K562 (cell line): ENCODE data around the gene PINK1. TPM values are rescaled to one million over a fixed set of nuclear protein-coding genes. Genes with fewer than 3 reads are reported as not detected.

Experiments used
- ATAC-seq: fragments of 200-7000 bp; cut with Tn5 transposase; 3 replicates; pipeline ENCODE4 v1.9.1; 2020; ENCODE audit warnings: moderate library complexity
- BruUV-seq: library from RNA; stranded (reverse); fragments of 400-500 nt; replicated peaks from 2 replicates; lab custom pipeline; 2021; lab: Mats Ljungman, UMichigan
- CTCF ChIA-PET: fragments of 300-600 bp; formaldehyde crosslinking; extraction: SDS; loops from one replicate; lab custom pipeline; 2021; ENCODE audit warnings: low intra/inter-chr PET ratio; lab: Yijun Ruan, JAX
- POLR2A ChIA-PET: fragments of 300-600, 350-650 bp; sonication (Branson Sonifier 250); formaldehyde crosslinking; extraction: SDS; loops from one replicate; lab custom pipeline; 2021; ENCODE audit warnings: antibody characterized with exemption, inconsistent platforms; lab: Yijun Ruan, JAX
- DNase-seq, 4 experiments: peaks; one replicate each; pipeline versions ENCODE4 v3.0.0 to v3.0.0-alpha.2; 2011 to 2018; ENCODE audit warnings: low spot score in 3 of 4, mixed read lengths in 3 of 4; ENCODE audit errors: extremely low read depth in 1 of 4
- FAIRE-seq: peaks from 2 replicates; lab custom pipeline; 2011; peaks lifted over from hg19 to GRCh38; lab: Jason Lieb, UNC
- H2AFZ ChIP-seq: 2 replicates; pipeline ENCODE4 v1.6.0; 2011; ENCODE audit warnings: low read depth, low read length, control low read depth, inconsistent platforms
- H3K27ac ChIP-seq: fragments of 200-600 bp; 3 replicates; pipeline ENCODE4 v1.8.0; 2011; ENCODE audit warnings: low read depth, mild to moderate bottlenecking, control low read depth, inconsistent platforms, low read length, moderate library complexity, mixed read lengths; ENCODE audit errors: extremely low read depth
- H3K27me3 ChIP-seq, 2 experiments: fragments of 300-600 bp in 1 of 2; 2 replicates in 1 of 2; 3 replicates in 1 of 2; pipeline versions ENCODE4 v1.6.0 to v1.8.0; 2011; ENCODE audit warnings: inconsistent platforms in 2 of 2, low read length in 2 of 2, mild to moderate bottlenecking in 1 of 2, mixed read lengths in 1 of 2, moderate library complexity in 1 of 2; ENCODE audit not compliant: control insufficient read depth in 2 of 2, insufficient read depth in 2 of 2
- H3K36me3 ChIP-seq: fragments of 300-600 bp; 3 replicates; pipeline ENCODE4 v1.8.0; 2011; ENCODE audit warnings: mild to moderate bottlenecking, low read length, inconsistent platforms; ENCODE audit not compliant: control insufficient read depth, insufficient read depth
- H3K4me1 ChIP-seq, 2 experiments: fragments of 200-600 bp in 1 of 2; replicated peaks in 1 of 2; 2 replicates in 1 of 2; 3 replicates in 1 of 2; pipeline versions ENCODE4 v1.5.1 to v1.8.0; 2011; ENCODE audit warnings: inconsistent platforms in 2 of 2, low read length in 2 of 2, mild to moderate bottlenecking in 1 of 2, mixed read lengths in 1 of 2, moderate library complexity in 1 of 2; ENCODE audit not compliant: control insufficient read depth in 2 of 2, insufficient read depth in 2 of 2
- H3K4me2 ChIP-seq: 2 replicates; pipeline ENCODE4 v1.6.1; 2011; ENCODE audit warnings: low read length, control low read depth, inconsistent platforms, mixed read lengths; ENCODE audit not compliant: insufficient read depth
- H3K4me3 ChIP-seq: fragments of 200-600 bp; sonication (generic), shearing (Covaris generic); 2 replicates; pipeline ENCODE4 v1.5.1; 2016; ENCODE audit warnings: control low read depth, inconsistent platforms
- H3K79me2 ChIP-seq: fragments of 200-600 bp; 3 replicates; pipeline ENCODE4 v1.8.0; 2011; ENCODE audit warnings: low read length, inconsistent platforms; ENCODE audit not compliant: control insufficient read depth, insufficient read depth
- H3K9ac ChIP-seq, 2 experiments: 2 replicates each; pipeline versions ENCODE4 v1.6.0 to v1.6.1; 2011; ENCODE audit warnings: low read depth in 2 of 2, low read length in 2 of 2, control low read depth in 1 of 2, inconsistent platforms in 1 of 2, mild to moderate bottlenecking in 1 of 2, mixed read lengths in 1 of 2; ENCODE audit not compliant: insufficient read depth in 1 of 2
- H3K9me1 ChIP-seq: one replicate; pipeline ENCODE4 v1.6.0; 2011; ENCODE audit warnings: inconsistent platforms, mild to moderate bottlenecking, low read length, moderate library complexity; ENCODE audit not compliant: control insufficient read depth, insufficient read depth
- H3K9me3 ChIP-seq: replicated peaks from 2 replicates; pipeline ENCODE4 v1.5.1; 2011; ENCODE audit warnings: low read depth, low read length, inconsistent platforms; ENCODE audit not compliant: control insufficient read depth, insufficient read depth
- H4K20me1 ChIP-seq: replicated peaks from 2 replicates; pipeline ENCODE4 v1.6.1; 2011; ENCODE audit warnings: low read length, inconsistent platforms, mixed read lengths; ENCODE audit not compliant: control insufficient read depth, insufficient read depth
- BACH1 ChIP-seq: fragments of 200-800 bp; sonication (Bioruptor generic); IDR thresholded peaks from 2 replicates; pipeline ENCODE4 v1.6.1; 2016; ENCODE audit warnings: missing genetic modification characterization, missing compliant biosample characterization
- CREM ChIP-seq: IDR thresholded peaks from 2 replicates; pipeline ENCODE4 v1.6.1; 2014; ENCODE audit warnings: antibody characterized with exemption, low read depth
- ELF2 ChIP-seq: fragments of 250-450 bp; sonication (Bioruptor Pico); IDR thresholded peaks from 2 replicates; pipeline ENCODE4 v1.5.0; 2021; ENCODE audit warnings: mild to moderate bottlenecking
- HDGF ChIP-seq: fragments of 450-650 bp; IDR thresholded peaks from 2 replicates; pipeline ENCODE4 v1.6.1; 2016
- MCM2 ChIP-seq: fragments of 450-650 bp; IDR thresholded peaks from 2 replicates; pipeline ENCODE4 v1.6.1; 2017; ENCODE audit warnings: low read depth, mild to moderate bottlenecking
- NR2C2 ChIP-seq, 2 experiments: fragments of 200-800 bp in 1 of 2; sonication (Bioruptor generic) in 1 of 2; sonication (generic) in 1 of 2; formaldehyde crosslinking in 1 of 2; IDR thresholded peaks; 2 replicates each; pipeline versions ENCODE4 v1.6.1 to v1.8.0; 2016 to 2022; ENCODE audit warnings: mild to moderate bottlenecking in 1 of 2, missing compliant biosample characterization in 1 of 2, missing genetic modification characterization in 1 of 2, missing genetic modification reagents in 1 of 2
- WGBS: fragments of 100-300 bp; shearing (Covaris generic); methylation state at CpG from one replicate; pipeline ENCODE4 v1.1.6; 2016; ENCODE audit warnings: low coverage, mixed read lengths; ENCODE audit not compliant: insufficient coverage; ENCODE audit errors: missing lambda C conversion rate; 5-methylcytosine and 5-hydroxymethylcytosine counted together
- in situ Hi-C: fragments of 300-500 bp; cut with MboI; formaldehyde crosslinking; loops from 4 replicates; pipeline ENCODE4 v1.15.0; 2018; ENCODE audit warnings: inconsistent platforms, mixed read lengths
- intact Hi-C: fragments of 100-400 bp; cut with micrococcal nuclease; formaldehyde crosslinking; loops from 2 replicates; pipeline ENCODE4 v1.14.2; 2022
- polyA plus RNA-seq, 8 experiments: library from polyadenylated mRNA; depleted of rRNA in 4 of 8; stranded (reverse) in 5 of 8; unstranded in 3 of 8; fragments of >200 nt; fragmentation: Nextera tagmentation in 2 of 8; fragmentation: Illumina TruSeq in 1 of 8; extraction: Ambion mirVana in 2 of 8; extraction: Trizol in 1 of 8; gene quantifications; 2 replicates each; pipeline versions ENCODE4 v1.2.1 to v1.2.3, GENCODE V29; 2011 to 2014; ENCODE audit warnings: inconsistent platforms in 1 of 8, missing spikeins in 1 of 8
- total RNA-seq, 7 experiments: library from RNA; depleted of rRNA in 6 of 7; stranded (reverse); fragments of >200 nt in 6 of 7; fragmentation: Illumina TruSeq in 2 of 7; extraction: Trizol in 2 of 7; gene quantifications; 2 replicates each; pipeline versions ENCODE4 v1.2.1 to v1.2.3, GENCODE V29; 2011 to 2021; ENCODE audit warnings: low replicate concordance in 1 of 7
- TF ChIP-seq, protein P1 (sequence below): sonication (generic); formaldehyde crosslinking; IDR thresholded peaks from 2 replicates; pipeline ENCODE4 v1.8.0; 2022; ENCODE audit warnings: mild to moderate bottlenecking, missing genetic modification reagents

Gene PINK1
- total and polyA plus RNA-seq, 9 of the 15 experiments (the other 6 are each of a cell fraction or from before 2014, with no cell fraction given) = 1.5 to 11.3 (median 6.8) TPM

DNA sequence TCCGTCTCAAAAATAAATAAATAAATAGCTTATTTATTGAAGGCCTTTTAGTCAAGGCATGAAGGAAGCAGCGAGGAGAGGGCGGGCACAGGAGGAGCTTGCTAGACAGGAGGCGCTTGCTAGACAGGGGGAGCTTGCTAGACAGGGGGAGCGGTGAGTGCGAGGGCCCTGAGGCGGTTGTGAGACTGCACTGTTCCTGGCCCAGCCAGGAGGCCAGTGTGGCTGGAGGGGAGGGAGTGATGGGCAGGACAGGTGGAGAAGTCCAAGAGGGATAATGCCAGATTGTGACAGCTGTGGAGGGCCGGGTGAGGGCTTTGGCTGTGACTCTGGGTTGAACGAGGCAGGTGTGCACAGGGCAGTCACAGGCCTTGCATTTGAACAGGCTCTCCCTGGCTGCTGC is 66.3 kb downstream of the PINK1 start (continued):
- TF ChIP-seq, protein P1, sequence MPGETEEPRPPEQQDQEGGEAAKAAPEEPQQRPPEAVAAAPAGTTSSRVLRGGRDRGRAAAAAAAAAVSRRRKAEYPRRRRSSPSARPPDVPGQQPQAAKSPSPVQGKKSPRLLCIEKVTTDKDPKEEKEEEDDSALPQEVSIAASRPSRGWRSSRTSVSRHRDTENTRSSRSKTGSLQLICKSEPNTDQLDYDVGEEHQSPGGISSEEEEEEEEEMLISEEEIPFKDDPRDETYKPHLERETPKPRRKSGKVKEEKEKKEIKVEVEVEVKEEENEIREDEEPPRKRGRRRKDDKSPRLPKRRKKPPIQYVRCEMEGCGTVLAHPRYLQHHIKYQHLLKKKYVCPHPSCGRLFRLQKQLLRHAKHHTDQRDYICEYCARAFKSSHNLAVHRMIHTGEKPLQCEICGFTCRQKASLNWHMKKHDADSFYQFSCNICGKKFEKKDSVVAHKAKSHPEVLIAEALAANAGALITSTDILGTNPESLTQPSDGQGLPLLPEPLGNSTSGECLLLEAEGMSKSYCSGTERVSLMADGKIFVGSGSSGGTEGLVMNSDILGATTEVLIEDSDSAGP (CRISPR knock-in tag) = no peak
- TF ChIP-seq HDGF (no peak), ELF2 (CRISPR knock-in tag) (no peak)

DNA sequence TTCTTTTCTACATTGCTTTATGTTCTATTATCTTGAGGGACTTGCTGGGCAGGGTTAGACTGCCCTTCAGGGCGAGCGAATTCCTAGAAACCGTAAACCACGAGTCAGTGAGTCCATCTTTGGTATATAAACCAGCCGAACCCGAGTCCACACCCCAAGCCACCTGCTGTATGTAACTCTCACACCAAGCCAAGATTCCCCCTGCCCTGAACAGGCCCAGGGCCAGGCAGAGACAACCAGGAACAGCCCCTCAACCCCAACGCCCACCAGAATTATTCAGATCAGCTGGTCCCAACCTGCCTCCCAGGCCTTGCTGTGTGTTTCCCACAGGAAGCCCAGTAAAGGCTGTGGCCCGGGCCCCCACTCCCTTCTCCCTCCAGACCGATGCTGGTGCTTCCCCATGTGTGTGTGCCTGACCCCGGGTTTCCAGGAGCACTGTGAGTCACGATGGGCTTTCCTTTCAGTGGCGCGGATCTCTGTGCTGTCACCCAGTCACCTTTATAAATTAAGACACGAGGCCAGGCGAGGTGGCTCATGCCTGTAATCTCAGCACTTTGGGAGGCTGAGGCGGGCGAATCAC is 67.5 kb downstream of the PINK1 start:
- FAIRE-seq (no peak), ATAC-seq (no peak), DNase-seq (no peak)
- no peaks in the 10 kb centered on the region for H3K36me3 ChIP-seq
- peaks cover 5% of the 10 kb centered on the region; the same call in 1 of the 2 replicates for H4K20me1 ChIP-seq
- peaks cover 0 to 14% of the 10 kb centered on the region in 2 experiments; a peak in 2 of 5 replicates for H3K27me3 ChIP-seq
- no peaks in the 10 kb centered on the region for H3K9me1 ChIP-seq
- no peak overlapping the region for H3K4me2 ChIP-seq
- no peaks in the 10 kb centered on the region for H3K79me2 ChIP-seq
- no peak overlapping the region for H3K4me3 ChIP-seq
- no peaks in the 10 kb centered on the region for H3K9me3 ChIP-seq
- peaks cover 3 to 32% of the 10 kb centered on the region in 2 experiments; a peak in 3 of 5 replicates for H3K4me1 ChIP-seq
- no peak overlapping the region for H2AFZ ChIP-seq
- no peak overlapping the region for H3K27ac ChIP-seq
- WGBS = 29% methylated on average over 16 of the region's 17 CpGs
- POLR2A ChIA-PET = interaction anchor here (0.6 kb wide), 1 partner anchor 17 kb away, joined by 3 read pairs; no protein-coding TSS in a partner anchor
- BruUV-seq = no TSS peak
- TF ChIP-seq MCM2 = no peak
- no peak for TF ChIP-seq CREM
- TF ChIP-seq NR2C2 (CRISPR knock-in tag; IDR thresholded peaks at IDR 0.05) = no peak
- no peak for TF ChIP-seq NR2C2 (tag; IDR thresholded peaks at IDR 0.05)
- no peak for TF ChIP-seq BACH1 (tag)
- CTCF ChIA-PET = interaction anchor here (0.6 kb wide), 1 partner anchor 187 kb away, joined by 3 read pairs; no protein-coding TSS in a partner anchor
- H3K9ac ChIP-seq = peak overlapping the region in 1 of 2 experiments; percentile 59; a peak in 1 of 4 replicates
- intact Hi-C loops (no loop called here), in situ Hi-C loops (loop anchor here (10.0 kb wide), 1 partner anchor 664 kb away; no protein-coding TSS in a partner anchor)

Other genes with a start within 250 kb of the PINK1 start
Only the 7 nearest of the 8 such genes appear.
- 0.09 and 0.24 TPM in 2 replicates for gene CAMK2N1, start 147.2 kb upstream of the PINK1 start, total RNA-seq (2014; rRNA removed)
- gene CAMK2N1, start 147.2 kb upstream of the PINK1 start, total RNA-seq (2014; rRNA removed; fragmentation: Illumina TruSeq; extraction: Trizol) = 0.15 and 0.22 TPM in 2 replicates
- gene CAMK2N1, start 147.2 kb upstream of the PINK1 start, total RNA-seq (2015; rRNA removed; fragmentation: Illumina TruSeq; extraction: Trizol) = 0.15 and 0.25 TPM in 2 replicates
- 1.4 and 2.1 TPM in 2 replicates for gene CAMK2N1, start 147.2 kb upstream of the PINK1 start, total RNA-seq (2021)
- gene CAMK2N1, start 147.2 kb upstream of the PINK1 start, polyA plus RNA-seq (2011; rRNA removed) = 0.27 and 0.47 TPM in 2 replicates
- gene CAMK2N1, start 147.2 kb upstream of the PINK1 start, polyA plus RNA-seq (2014; fragmentation: Illumina TruSeq; extraction: Trizol) = 0.74 and 1.1 TPM in 2 replicates
- gene CAMK2N1, start 147.2 kb upstream of the PINK1 start, polyA plus RNA-seq (2014; fragmentation: Nextera tagmentation; extraction: Ambion mirVana) = under 1 TPM; 0.20 to 0.34 TPM
- gene CAMK2N1, start 147.2 kb upstream of the PINK1 start, polyA plus RNA-seq (2014; rRNA removed) = 0.45 and 0.52 TPM in 2 replicates
- gene MUL1, start 125.3 kb upstream of the PINK1 start, total RNA-seq (2014; rRNA removed) = 20.1 and 25.0 TPM in 2 replicates
- gene MUL1, start 125.3 kb upstream of the PINK1 start, total RNA-seq (2014; rRNA removed; fragmentation: Illumina TruSeq; extraction: Trizol) = 12.7 and 14.5 TPM in 2 replicates
- 18.6 and 18.7 TPM in 2 replicates for gene MUL1, start 125.3 kb upstream of the PINK1 start, total RNA-seq (2015; rRNA removed; fragmentation: Illumina TruSeq; extraction: Trizol)
- gene MUL1, start 125.3 kb upstream of the PINK1 start, total RNA-seq (2021) = 32.9 and 34.6 TPM in 2 replicates
- 19.3 and 21.6 TPM in 2 replicates for gene MUL1, start 125.3 kb upstream of the PINK1 start, polyA plus RNA-seq (2011; rRNA removed)
- gene MUL1, start 125.3 kb upstream of the PINK1 start, polyA plus RNA-seq (2014; fragmentation: Illumina TruSeq; extraction: Trizol) = 26.2 and 26.5 TPM in 2 replicates
- gene MUL1, start 125.3 kb upstream of the PINK1 start, polyA plus RNA-seq (2014; fragmentation: Nextera tagmentation; extraction: Ambion mirVana) = 10 to 100 TPM; 10.4 to 14.7 TPM
- 22.0 and 23.7 TPM in 2 replicates for gene MUL1, start 125.3 kb upstream of the PINK1 start, polyA plus RNA-seq (2014; rRNA removed)
- not detected in 2 replicates for gene FAM43B, start 80.9 kb upstream of the PINK1 start, total RNA-seq (2014; rRNA removed)
- gene FAM43B, start 80.9 kb upstream of the PINK1 start, total RNA-seq (2014; rRNA removed; fragmentation: Illumina TruSeq; extraction: Trizol) = not detected in 2 replicates
- not detected in 2 replicates for gene FAM43B, start 80.9 kb upstream of the PINK1 start, total RNA-seq (2015; rRNA removed; fragmentation: Illumina TruSeq; extraction: Trizol)
- gene FAM43B, start 80.9 kb upstream of the PINK1 start, total RNA-seq (2021) = not detected in 2 replicates
- not detected in 2 replicates for gene FAM43B, start 80.9 kb upstream of the PINK1 start, polyA plus RNA-seq (2011; rRNA removed)
- not detected in 2 replicates for gene FAM43B, start 80.9 kb upstream of the PINK1 start, polyA plus RNA-seq (2014; fragmentation: Illumina TruSeq; extraction: Trizol)
- not detected for gene FAM43B, start 80.9 kb upstream of the PINK1 start, polyA plus RNA-seq (2014; fragmentation: Nextera tagmentation; extraction: Ambion mirVana)
- gene FAM43B, start 80.9 kb upstream of the PINK1 start, polyA plus RNA-seq (2014; rRNA removed) = not detected in 2 replicates
- not detected in 2 replicates for gene CDA, start 44.4 kb upstream of the PINK1 start, total RNA-seq (2014; rRNA removed)
- not detected in 2 replicates for gene CDA, start 44.4 kb upstream of the PINK1 start, total RNA-seq (2014; rRNA removed; fragmentation: Illumina TruSeq; extraction: Trizol)
- not detected in 2 replicates for gene CDA, start 44.4 kb upstream of the PINK1 start, total RNA-seq (2015; rRNA removed; fragmentation: Illumina TruSeq; extraction: Trizol)
- gene CDA, start 44.4 kb upstream of the PINK1 start, total RNA-seq (2021) = not detected in 2 replicates
- gene CDA, start 44.4 kb upstream of the PINK1 start, polyA plus RNA-seq (2011; rRNA removed) = not detected in 2 replicates
- gene CDA, start 44.4 kb upstream of the PINK1 start, polyA plus RNA-seq (2014; fragmentation: Illumina TruSeq; extraction: Trizol) = not detected in 2 replicates
- gene CDA, start 44.4 kb upstream of the PINK1 start, polyA plus RNA-seq (2014; fragmentation: Nextera tagmentation; extraction: Ambion mirVana) = not detected
- gene CDA, start 44.4 kb upstream of the PINK1 start, polyA plus RNA-seq (2014; rRNA removed) = 0.12 TPM in 1 of 2 replicates, not detected in the other
- 209 and 254 TPM in 2 replicates for gene DDOST, start 27.9 kb downstream of the PINK1 start, total RNA-seq (2014; rRNA removed)
- gene DDOST, start 27.9 kb downstream of the PINK1 start, total RNA-seq (2014; rRNA removed; fragmentation: Illumina TruSeq; extraction: Trizol) = 148 and 173 TPM in 2 replicates
- gene DDOST, start 27.9 kb downstream of the PINK1 start, total RNA-seq (2015; rRNA removed; fragmentation: Illumina TruSeq; extraction: Trizol) = 240 and 241 TPM in 2 replicates
- 204 and 214 TPM in 2 replicates for gene DDOST, start 27.9 kb downstream of the PINK1 start, total RNA-seq (2021)
- 260 and 287 TPM in 2 replicates for gene DDOST, start 27.9 kb downstream of the PINK1 start, polyA plus RNA-seq (2011; rRNA removed)
- gene DDOST, start 27.9 kb downstream of the PINK1 start, polyA plus RNA-seq (2014; fragmentation: Illumina TruSeq; extraction: Trizol) = 255 and 267 TPM in 2 replicates
- gene DDOST, start 27.9 kb downstream of the PINK1 start, polyA plus RNA-seq (2014; fragmentation: Nextera tagmentation; extraction: Ambion mirVana) = 100 to 1,000 TPM; 185 to 306 TPM
- gene DDOST, start 27.9 kb downstream of the PINK1 start, polyA plus RNA-seq (2014; rRNA removed) = 222 and 268 TPM in 2 replicates
- gene KIF17, start 84.5 kb downstream of the PINK1 start, total RNA-seq (2014; rRNA removed) = 0.12 TPM in 1 of 2 replicates, not detected in the other
- not detected in 2 replicates for gene KIF17, start 84.5 kb downstream of the PINK1 start, total RNA-seq (2014; rRNA removed; fragmentation: Illumina TruSeq; extraction: Trizol)
- gene KIF17, start 84.5 kb downstream of the PINK1 start, total RNA-seq (2015; rRNA removed; fragmentation: Illumina TruSeq; extraction: Trizol) = not detected in 2 replicates
- gene KIF17, start 84.5 kb downstream of the PINK1 start, total RNA-seq (2021) = 0.11 and 0.47 TPM in 2 replicates
- gene KIF17, start 84.5 kb downstream of the PINK1 start, polyA plus RNA-seq (2011; rRNA removed) = 0.08 and 0.10 TPM in 2 replicates
- 0.04 TPM in 1 of 2 replicates, not detected in the other for gene KIF17, start 84.5 kb downstream of the PINK1 start, polyA plus RNA-seq (2014; fragmentation: Illumina TruSeq; extraction: Trizol)
- gene KIF17, start 84.5 kb downstream of the PINK1 start, polyA plus RNA-seq (2014; fragmentation: Nextera tagmentation; extraction: Ambion mirVana) = under 1 TPM in 1 of 2 experiments, not detected in 1; 0.04 TPM
- 0.27 TPM in 1 of 2 replicates, not detected in the other for gene KIF17, start 84.5 kb downstream of the PINK1 start, polyA plus RNA-seq (2014; rRNA removed)
- not detected in 2 replicates for gene SH2D5, start 99.2 kb downstream of the PINK1 start, total RNA-seq (2014; rRNA removed)
- gene SH2D5, start 99.2 kb downstream of the PINK1 start, total RNA-seq (2014; rRNA removed; fragmentation: Illumina TruSeq; extraction: Trizol) = not detected in 2 replicates
- 0.04 TPM in 1 of 2 replicates, not detected in the other for gene SH2D5, start 99.2 kb downstream of the PINK1 start, total RNA-seq (2015; rRNA removed; fragmentation: Illumina TruSeq; extraction: Trizol)
- 0.11 TPM in 1 of 2 replicates, not detected in the other for gene SH2D5, start 99.2 kb downstream of the PINK1 start, total RNA-seq (2021)
- 0.03 and 0.06 TPM in 2 replicates for gene SH2D5, start 99.2 kb downstream of the PINK1 start, polyA plus RNA-seq (2011; rRNA removed)
- gene SH2D5, start 99.2 kb downstream of the PINK1 start, polyA plus RNA-seq (2014; fragmentation: Illumina TruSeq; extraction: Trizol) = 0.10 TPM in 1 of 2 replicates, not detected in the other
- gene SH2D5, start 99.2 kb downstream of the PINK1 start, polyA plus RNA-seq (2014; fragmentation: Nextera tagmentation; extraction: Ambion mirVana) = not detected
- gene SH2D5, start 99.2 kb downstream of the PINK1 start, polyA plus RNA-seq (2014; rRNA removed) = not detected in 2 replicates